ENCODE data around the gene ARHGAP28. TPM values are rescaled to one million over a fixed set of nuclear protein-coding genes. Genes with fewer than 3 reads are reported as not detected.

Gene ARHGAP28
- 3.6 and 25.5 TPM in 2 replicates for total RNA-seq (2014; rRNA removed; shearing (Covaris generic))

GRCh38 chr18:6729247-6730091, at the start of gene ARHGAP28:
Gene ARHGAP28 (plus strand): TSS chr18:6729716. CDS start chr18:6729822, 106 bp downstream.
- DNase-seq (ENCODE audit: low read depth) = peak; percentile 85

GRCh38 chr18:6681331-6681875, 48.1 kb upstream of the ARHGAP28 start:
- DNase-seq (ENCODE audit: low read depth) = no peak

GRCh38 chr18:6682437-6683111, 46.9 kb upstream of the ARHGAP28 start:
- no peak for DNase-seq (ENCODE audit: low read depth)

GRCh38 chr18:6683112-6683876, 46.2 kb upstream of the ARHGAP28 start:
- no peak for DNase-seq (ENCODE audit: low read depth)

- DNase-seq (ENCODE audit: low read depth) = no peak
Measured at GRCh38 chr18:6687676-6688075, 41.8 kb upstream of the ARHGAP28 start.

GRCh38 chr18:6708890-6709289, 20.6 kb upstream of the ARHGAP28 start:
- DNase-seq (ENCODE audit: low read depth) = no peak

GRCh38 chr18:6711467-6711866, 18.0 kb upstream of the ARHGAP28 start:
- DNase-seq (ENCODE audit: low read depth) = no peak

GRCh38 chr18:6712401-6712800, 17.1 kb upstream of the ARHGAP28 start:
- DNase-seq (ENCODE audit: low read depth) = no peak

GRCh38 chr18:6714010-6714409, 15.5 kb upstream of the ARHGAP28 start:
- no peak for DNase-seq (ENCODE audit: low read depth)

GRCh38 chr18:6718267-6718666, 11.2 kb upstream of the ARHGAP28 start:
- DNase-seq (ENCODE audit: low read depth) = no peak

- no peak for DNase-seq (ENCODE audit: low read depth)
Measured at GRCh38 chr18:6719098-6719846, 10.2 kb upstream of the ARHGAP28 start.

- no peak for DNase-seq (ENCODE audit: low read depth)
Measured at GRCh38 chr18:6719910-6720683, 9.4 kb upstream of the ARHGAP28 start.

GRCh38 chr18:6721755-6722154, 7.8 kb upstream of the ARHGAP28 start:
- DNase-seq (ENCODE audit: low read depth) = no peak

- DNase-seq (ENCODE audit: low read depth) = no peak
Measured at GRCh38 chr18:6722690-6723089, 6.8 kb upstream of the ARHGAP28 start.

- DNase-seq (ENCODE audit: low read depth) = no peak
Measured at GRCh38 chr18:6724331-6724730, 5.2 kb upstream of the ARHGAP28 start.

GRCh38 chr18:6728331-6728730, 1.2 kb upstream of the ARHGAP28 start:
- DNase-seq (ENCODE audit: low read depth) = no peak

GRCh38 chr18:6728809-6729246, 688 bp upstream of the ARHGAP28 start:
- DNase-seq (ENCODE audit: low read depth) = no peak

- no peak for DNase-seq (ENCODE audit: low read depth)
Measured at GRCh38 chr18:6730416-6731221, 1.1 kb downstream of the ARHGAP28 start.

GRCh38 chr18:6731222-6731596, 1.7 kb downstream of the ARHGAP28 start:
- peak; percentile 61 for DNase-seq (ENCODE audit: low read depth)

GRCh38 chr18:6732952-6733351, 3.4 kb downstream of the ARHGAP28 start:
- no peak for DNase-seq (ENCODE audit: low read depth)

All from Daoy (cell line).